GM13977 (cell line): Measurements from ENCODE around the gene TNFSF9.

ENCODE experiments used
- DNase-seq: peaks from one replicate; pipeline ENCODE4 v3.0.0; 2012; ENCODE audit warnings: low spot score
- CTCF ChIP-seq: IDR thresholded peaks from 2 replicates; pipeline ENCODE4 v1.5.1; 2012; ENCODE audit warnings: mild to moderate bottlenecking, control low read depth; ENCODE audit not compliant: insufficient read depth; ENCODE audit errors: extremely low read depth, missing control alignments
- in situ Hi-C: fragments of 300-500 bp; cut with MboI; formaldehyde crosslinking; loops from one replicate; pipeline ENCODE4 v1.12.0; 2022; ENCODE audit warnings: low sequenced_read_pairs, low pct_unique_long_range_greater_than_20kb, mixed read lengths, inconsistent platforms; ENCODE audit not compliant: unreplicated experiment

Gene TNFSF9

GRCh38 chr19:6528544-6529121 is 2.2 kb upstream of the TNFSF9 start:
- no peak for TF ChIP-seq CTCF
- in situ Hi-C loops, result loop anchor here (10.0 kb wide), 1 partner anchor 206 kb away; the partner anchor contains the start of genes GPR108 and TRIP10
- no peak for DNase-seq

- TF ChIP-seq CTCF, result no peak
- no peak for DNase-seq
- in situ Hi-C loops, result loop anchor here (10.0 kb wide), 1 partner anchor 205 kb away; the partner anchor contains the start of genes GPR108 and TRIP10
Measured at GRCh38 chr19:6529351-6529750, 1.5 kb upstream of the TNFSF9 start.

- in situ Hi-C loops, result loop anchor here (10.0 kb wide), 1 partner anchor 205 kb away; the partner anchor contains the start of genes GPR108 and TRIP10
- no peak for TF ChIP-seq CTCF
- DNase-seq, result no peak
Measured at GRCh38 chr19:6529937-6530385, 865 bp upstream of the TNFSF9 start.

- in situ Hi-C loops, result no loop called here
- no peak for TF ChIP-seq CTCF
- peak; percentile 36 for DNase-seq
Measured at GRCh38 chr19:6531163-6531955, 533 bp downstream of the TNFSF9 start.

- no peak for DNase-seq
- in situ Hi-C loops, result no loop called here
- no peak for TF ChIP-seq CTCF
Measured at GRCh38 chr19:6531956-6532243, 1.1 kb downstream of the TNFSF9 start.

- peak; percentile 84 for DNase-seq
- in situ Hi-C loops, result no loop called here
- no peak for TF ChIP-seq CTCF
Measured at GRCh38 chr19:6532244-6532999, 1.6 kb downstream of the TNFSF9 start.
